IMR-90 (cell line): ENCODE measurements around the gene FAM161A. TPM values are rescaled to one million over a fixed set of nuclear protein-coding genes. Genes with fewer than 3 reads are reported as not detected.
"Not testable (repeated sequence)": the region's sequence is repeated elsewhere in the genome, so short reads cannot be mapped to it uniquely, and the experiment has no call there.

Experiments
- ATAC-seq: fragments of 200-7000 bp; cut with Tn5 transposase; 2 replicates; pipeline ENCODE4 v1.9.1; 2020; ENCODE audit warnings: low read depth, mild to moderate bottlenecking, moderate library complexity
- BruUV-seq: library from RNA; stranded (reverse); fragments of 400-500 nt; replicated peaks from 2 replicates; lab custom pipeline; 2021; lab: Mats Ljungman, UMichigan
- CTCF ChIA-PET: fragments of 300-600 bp; formaldehyde crosslinking; extraction: SDS; loops from one replicate; lab custom pipeline; 2021; ENCODE audit warnings: antibody characterized with exemption; lab: Yijun Ruan, JAX
- POLR2A ChIA-PET: fragments of 300-600 bp; sonication (Branson Sonifier 250); formaldehyde crosslinking; loops from one replicate; lab custom pipeline; 2022; ENCODE audit warnings: antibody characterized with exemption; ENCODE audit not compliant: unreplicated experiment; lab: Charles Lee
- DNase-seq: peaks from one replicate; pipeline ENCODE4 v3.0.0; 2013
- H2AFZ ChIP-seq: replicated peaks from 2 replicates; pipeline ENCODE3; 2013; ENCODE audit warnings: low read length, mild to moderate bottlenecking; ENCODE audit not compliant: poor library complexity
- H2AK5ac ChIP-seq: 2 replicates; pipeline ENCODE4 v1.6.1; 2013; ENCODE audit warnings: low read depth, low read length, inconsistent platforms
- H2AK9ac ChIP-seq: replicated peaks from 2 replicates; pipeline ENCODE3; 2013; ENCODE audit warnings: mild to moderate bottlenecking, low read depth, low read length, moderate library complexity; ENCODE audit not compliant: poor library complexity
- H2BK120ac ChIP-seq: 2 replicates; pipeline ENCODE4 v1.6.1; 2013; ENCODE audit warnings: low read depth, low read length, inconsistent platforms
- H2BK15ac ChIP-seq: 3 replicates; pipeline ENCODE4 v1.6.1; 2013; ENCODE audit warnings: low read depth, low read length, inconsistent platforms
- H2BK20ac ChIP-seq: 2 replicates; pipeline ENCODE4 v1.6.1; 2013; ENCODE audit warnings: low read depth, mild to moderate bottlenecking, inconsistent platforms, low read length, moderate library complexity
- H2BK5ac ChIP-seq: 2 replicates; pipeline ENCODE4 v1.6.1; 2013; ENCODE audit warnings: mild to moderate bottlenecking, low read depth, low read length, inconsistent platforms; ENCODE audit not compliant: poor library complexity, severe bottlenecking
- H3K14ac ChIP-seq: replicated peaks from 2 replicates; pipeline ENCODE4 v1.6.1; 2013; ENCODE audit warnings: low read depth, low read length, inconsistent platforms
- H3K18ac ChIP-seq: 2 replicates; pipeline ENCODE4 v1.6.1; 2013; ENCODE audit warnings: low read depth, low read length, control low read depth
- H3K23ac ChIP-seq: 2 replicates; pipeline ENCODE4 v1.6.1; 2013; ENCODE audit warnings: low read depth, low read length, inconsistent platforms
- H3K27ac ChIP-seq: 2 replicates; pipeline ENCODE4 v1.5.1; 2013; ENCODE audit warnings: mild to moderate bottlenecking, control low read depth, low read length; ENCODE audit not compliant: insufficient read depth
- H3K27me3 ChIP-seq: 2 replicates; pipeline ENCODE4 v1.6.1; 2013; ENCODE audit warnings: low read length; ENCODE audit not compliant: control insufficient read depth, insufficient read depth
- H3K36me3 ChIP-seq: 2 replicates; pipeline ENCODE4 v1.6.1; 2013; ENCODE audit warnings: low read length, mixed read lengths; ENCODE audit not compliant: control insufficient read depth, insufficient read depth
- H3K4ac ChIP-seq: 2 replicates; pipeline ENCODE4 v1.6.1; 2013; ENCODE audit warnings: low read depth, low read length, inconsistent platforms
- H3K4me1 ChIP-seq: 2 replicates; pipeline ENCODE4 v1.6.1; 2013; ENCODE audit warnings: low read length, mixed read lengths; ENCODE audit not compliant: control insufficient read depth, insufficient read depth
- H3K4me2 ChIP-seq: 2 replicates; pipeline ENCODE4 v1.6.1; 2013; ENCODE audit warnings: low read depth, mild to moderate bottlenecking, control low read depth, low read length, moderate library complexity
- H3K4me3 ChIP-seq: 2 replicates; pipeline ENCODE4 v1.5.1; 2013; ENCODE audit warnings: low read depth, mild to moderate bottlenecking, control low read depth, low read length, moderate library complexity; ENCODE audit not compliant: insufficient read depth
- H3K56ac ChIP-seq: 2 replicates; pipeline ENCODE4 v1.6.1; 2013; ENCODE audit warnings: low read length, inconsistent platforms; ENCODE audit not compliant: insufficient read depth; ENCODE audit errors: extremely low read depth
- H3K79me1 ChIP-seq, 2 experiments: 2 replicates each; pipeline ENCODE4 v1.6.1; 2013; ENCODE audit warnings: low read length in 2 of 2, inconsistent platforms in 1 of 2, low read depth in 1 of 2
- H3K9ac ChIP-seq: 2 replicates; pipeline ENCODE4 v1.6.1; 2013; ENCODE audit warnings: low read depth, low read length, control low read depth
- H3K9me1 ChIP-seq: 2 replicates; pipeline ENCODE4 v1.6.1; 2013; ENCODE audit warnings: low read length, inconsistent platforms; ENCODE audit not compliant: insufficient read depth
- H3K9me3 ChIP-seq: 2 replicates; pipeline ENCODE4 v1.6.1; 2013; ENCODE audit warnings: low read length; ENCODE audit not compliant: control insufficient read depth, insufficient read depth
- H4K20me1 ChIP-seq: 2 replicates; pipeline ENCODE4 v1.6.1; 2013; ENCODE audit warnings: low read length, inconsistent platforms; ENCODE audit not compliant: insufficient read depth
- H4K5ac ChIP-seq: 2 replicates; pipeline ENCODE4 v1.6.1; 2013; ENCODE audit warnings: mild to moderate bottlenecking, low read depth, low read length, control low read depth
- H4K8ac ChIP-seq, 2 experiments: 2 replicates each; pipeline ENCODE4 v1.6.1; 2013; ENCODE audit warnings: low read depth in 2 of 2, low read length in 2 of 2, control low read depth in 1 of 2, inconsistent platforms in 1 of 2
- H4K91ac ChIP-seq: 2 replicates; pipeline ENCODE4 v1.6.1; 2013; ENCODE audit warnings: low read depth, low read length, inconsistent platforms; ENCODE audit not compliant: insufficient read depth
- WGBS, 2 experiments: methylation state at CpG; one replicate each; pipeline versions ENCODE4 v1.1.5 to v1.1.7; 2013; ENCODE audit warnings: missing lambda C conversion rate in 2 of 2; ENCODE audit not compliant: insufficient read length in 1 of 2; ENCODE audit errors: extremely low coverage in 2 of 2; 5-methylcytosine and 5-hydroxymethylcytosine counted together
- dilution Hi-C: fragments of 300-500 bp; cut with HindIII; formaldehyde crosslinking; loops from one replicate; pipeline ENCODE4 v1.14.3; 2018; ENCODE audit warnings: low sequenced_read_pairs; ENCODE audit not compliant: unreplicated experiment
- in situ Hi-C: fragments of 300-500 bp; cut with MboI; formaldehyde crosslinking; loops from 3 replicates; pipeline ENCODE4 v1.14.3; 2019; ENCODE audit warnings: low sequenced_read_pairs, inconsistent platforms, mixed read lengths
- intact Hi-C: fragments of 100-400 bp; cut with micrococcal nuclease; formaldehyde crosslinking; loops from 2 replicates; pipeline ENCODE4 v1.10.0; 2022
- polyA plus RNA-seq, 3 experiments: library from polyadenylated mRNA; depleted of rRNA; stranded (reverse); fragments of >200 nt; gene quantifications; 2 replicates each; pipeline ENCODE4 v1.2.3, GENCODE V29; 2012; ENCODE audit warnings: low replicate concordance in 1 of 3
- total RNA-seq: library from RNA; depleted of rRNA; stranded (reverse); fragments of >200 nt; gene quantifications from 2 replicates; pipeline ENCODE4 v1.2.3, GENCODE V29; 2012

The FAM161A gene
- total and polyA plus RNA-seq, 2 of the 4 experiments (the other 2 are of a cell fraction) = 0.80 to 1.3 TPM

DNA sequence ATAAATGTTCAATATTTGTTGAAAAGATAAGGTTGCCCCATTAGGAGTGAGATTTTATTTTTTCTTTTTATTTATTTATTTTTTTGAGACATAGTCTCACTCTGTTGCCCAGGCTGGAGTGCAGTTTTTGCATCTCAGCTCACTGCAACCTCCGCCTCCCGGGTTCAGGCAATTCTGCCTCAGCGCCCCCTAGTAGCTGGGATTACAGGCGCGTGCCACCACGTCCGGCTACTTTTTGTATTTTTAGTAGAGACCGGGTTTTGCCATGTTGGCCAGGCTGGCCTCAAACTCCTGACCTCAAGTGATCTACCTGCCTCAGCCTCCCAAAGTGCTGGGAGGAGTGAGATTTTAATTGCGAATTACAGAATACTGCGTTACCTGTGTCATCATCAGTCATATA, 2.6 kb downstream of the FAM161A start:
- H3K18ac ChIP-seq, H3K27me3 ChIP-seq, H4K8ac ChIP-seq, H2BK20ac ChIP-seq, H2BK15ac ChIP-seq, H2BK5ac ChIP-seq, ATAC-seq, H3K9ac ChIP-seq, H3K4me1 ChIP-seq, dilution Hi-C loops, DNase-seq, H4K5ac ChIP-seq, H3K9me1 ChIP-seq, H3K4me3 ChIP-seq, intact Hi-C loops, H3K79me1 ChIP-seq, CTCF ChIA-PET, H2BK120ac ChIP-seq, H3K36me3 ChIP-seq, H3K27ac ChIP-seq, H2AK5ac ChIP-seq, H4K20me1 ChIP-seq, H3K56ac ChIP-seq, H3K9me3 ChIP-seq, H3K4me2 ChIP-seq, H2AFZ ChIP-seq, POLR2A ChIA-PET, H2AK9ac ChIP-seq, BruUV-seq, H4K91ac ChIP-seq, H3K14ac ChIP-seq, H3K23ac ChIP-seq, in situ Hi-C loops, H3K4ac ChIP-seq: not testable (repeated sequence)
- WGBS, 2 experiments = 93% methylated on average over 2 of the region's 10 CpGs; no CpG with 5 or more reads in 1 of the 2 experiments
